GM21737 (cell line): ENCODE data around the gene ACTR3C.
A peak's percentile ranks its signal among the peaks of the same experiment; 100 is the strongest.

ENCODE experiments used
- ATAC-seq: cut with Tn5 transposase; IDR thresholded peaks from one replicate; pipeline ENCODE4 v1.9.1; 2021; ENCODE audit warnings: mild to moderate bottlenecking, moderate library complexity; ENCODE audit not compliant: unreplicated experiment

Gene ACTR3C

GRCh38 chr7:150322833-150323681, at the start of gene ACTR3C, which contains the start of gene LRRC61:
Gene ACTR3C, minus strand, starts transcription at chr7:150323545. Its CDS starts 28,249 bp downstream, at chr7:150295296.
Gene LRRC61, plus strand, starts transcription at chr7:150323355. Its CDS starts 13,507 bp downstream, at chr7:150336862.
- peak; percentile 65 for ATAC-seq

GRCh38 chr7:150372271-150373048, 49.1 kb upstream of the ACTR3C start:
- ATAC-seq, result no peak

DNA sequence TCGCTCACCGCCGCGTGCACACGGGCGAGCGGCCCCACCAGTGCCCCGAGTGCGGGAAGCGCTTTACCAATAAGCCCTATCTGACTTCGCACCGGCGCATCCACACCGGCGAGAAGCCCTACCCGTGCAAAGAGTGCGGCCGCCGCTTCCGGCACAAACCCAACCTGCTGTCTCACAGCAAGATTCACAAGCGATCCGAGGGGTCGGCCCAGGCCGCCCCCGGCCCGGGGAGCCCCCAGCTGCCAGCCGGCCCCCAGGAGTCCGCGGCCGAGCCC, 48.6 kb upstream of the ACTR3C start:
- no peak for ATAC-seq

GRCh38 chr7:150371131-150371995, 48.0 kb upstream of the ACTR3C start:
- no peak for ATAC-seq

- no peak for ATAC-seq
Observed at GRCh38 chr7:150370612-150371071, 47.3 kb upstream of the ACTR3C start.

DNA sequence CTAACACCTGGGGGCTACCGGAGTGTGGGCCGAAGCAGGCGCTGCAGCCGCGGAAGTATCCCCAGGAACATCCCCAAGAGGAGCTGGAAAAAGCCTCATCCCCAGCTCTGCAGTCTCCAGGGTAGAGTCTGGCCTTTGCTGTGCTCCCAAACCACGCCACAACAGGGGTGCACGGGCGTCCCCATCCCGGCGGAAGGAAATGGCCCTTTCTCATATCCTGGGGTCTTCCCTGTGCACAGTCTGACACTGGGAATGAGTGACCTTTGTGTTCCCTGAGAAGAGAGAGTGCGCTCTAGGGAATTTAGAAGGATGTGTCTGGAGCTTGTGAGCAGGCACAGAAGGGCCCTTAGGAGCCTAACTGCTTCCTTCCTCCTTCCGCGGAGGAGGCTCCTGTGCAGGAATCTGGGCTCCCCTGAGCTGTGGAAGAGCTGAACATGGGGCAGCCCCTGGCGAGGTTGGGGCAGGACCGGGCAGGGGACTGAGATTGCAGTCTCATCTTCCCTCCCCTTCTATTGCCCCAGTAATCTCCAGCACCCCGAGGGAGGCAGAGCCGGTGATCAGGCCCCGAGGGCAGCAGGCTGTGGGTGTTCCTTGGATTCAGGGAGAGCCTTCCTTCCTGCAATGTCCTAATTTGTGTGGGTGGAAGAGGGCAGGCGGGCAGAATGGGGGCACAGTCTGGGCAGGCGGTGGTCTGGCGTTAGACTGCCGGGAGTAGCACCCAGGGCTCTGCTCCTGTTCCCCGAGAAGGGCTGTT, 46.6 kb upstream of the ACTR3C start:
- no peak for ATAC-seq

- ATAC-seq, result peak; percentile 37
Observed at GRCh38 chr7:150368884-150369747, 45.8 kb upstream of the ACTR3C start.

- ATAC-seq, result peak; percentile 44
Observed at GRCh38 chr7:150368096-150368883, 44.9 kb upstream of the ACTR3C start, which contains the start of gene REPIN1. Gene REPIN1, plus strand, starts transcription at chr7:150368822. Its CDS starts 890 bp downstream, at chr7:150369712.

GRCh38 chr7:150367677-150368095, 44.3 kb upstream of the ACTR3C start:
- peak; percentile 23 for ATAC-seq

- ATAC-seq, result no peak
Observed at GRCh38 chr7:150365673-150366398, 42.5 kb upstream of the ACTR3C start.

- ATAC-seq, result no peak
Observed at GRCh38 chr7:150365194-150365593, 41.8 kb upstream of the ACTR3C start.

DNA sequence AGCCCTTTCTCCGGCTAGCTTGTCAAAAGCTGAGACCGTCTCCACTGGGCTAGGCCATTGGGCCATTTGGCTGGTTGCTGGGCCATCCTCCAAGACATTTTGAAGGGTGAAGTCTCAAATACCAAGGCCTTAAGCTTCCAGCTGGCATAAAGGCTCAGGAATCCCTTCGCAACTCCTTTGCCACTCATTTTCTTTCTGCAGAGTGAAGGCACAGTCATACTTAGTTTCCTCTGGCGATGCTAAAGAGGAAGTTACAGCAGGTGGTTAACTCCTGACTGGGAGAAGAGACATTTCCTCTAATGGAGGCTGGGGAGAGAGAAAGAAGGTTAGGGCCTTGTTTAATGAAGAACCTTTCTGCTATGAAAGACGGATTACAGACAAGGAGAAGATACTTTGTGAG, 40.5 kb upstream of the ACTR3C start:
- ATAC-seq, result no peak

DNA sequence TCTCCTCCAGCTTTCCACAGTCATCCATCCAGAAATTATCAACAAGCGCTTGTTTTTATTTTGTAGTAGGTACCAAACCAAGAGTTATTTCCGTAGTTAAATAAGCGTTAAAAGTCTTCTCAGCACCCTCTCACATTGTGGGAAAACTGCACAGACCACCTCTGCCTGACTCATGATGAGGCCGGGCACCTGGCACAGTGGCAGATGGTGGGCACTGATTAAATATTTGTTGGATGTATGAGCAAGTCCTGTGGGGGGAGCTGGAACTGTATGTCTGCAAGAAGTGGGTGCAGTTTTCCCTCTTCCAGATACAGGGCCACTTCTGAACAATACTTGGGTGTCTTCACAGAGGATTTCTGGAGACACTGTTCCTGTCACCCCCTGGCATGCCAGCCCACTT, 40.0 kb upstream of the ACTR3C start:
- ATAC-seq, result no peak

GRCh38 chr7:150361807-150362621, 38.7 kb upstream of the ACTR3C start:
- ATAC-seq, result no peak

DNA sequence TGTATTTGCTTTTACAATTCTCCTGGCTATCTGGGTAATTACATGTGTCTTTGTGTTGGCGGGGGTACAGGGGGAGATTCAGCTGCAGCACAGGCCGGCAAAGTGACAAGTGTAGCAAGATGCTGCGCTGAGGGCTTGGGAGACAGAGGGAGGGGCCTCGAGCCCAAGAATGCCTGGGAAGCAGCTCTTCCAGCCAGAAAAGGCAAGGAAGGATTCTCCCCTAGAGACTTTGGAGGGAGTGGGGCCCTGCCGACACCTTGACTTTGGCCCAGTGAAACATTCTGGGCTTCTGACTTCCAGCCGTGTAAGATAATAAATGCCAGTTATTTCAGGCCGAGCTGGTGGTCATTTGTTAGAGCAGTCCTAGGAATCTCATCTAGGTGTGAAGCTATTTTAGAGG, 38.1 kb upstream of the ACTR3C start:
- ATAC-seq, result no peak

DNA sequence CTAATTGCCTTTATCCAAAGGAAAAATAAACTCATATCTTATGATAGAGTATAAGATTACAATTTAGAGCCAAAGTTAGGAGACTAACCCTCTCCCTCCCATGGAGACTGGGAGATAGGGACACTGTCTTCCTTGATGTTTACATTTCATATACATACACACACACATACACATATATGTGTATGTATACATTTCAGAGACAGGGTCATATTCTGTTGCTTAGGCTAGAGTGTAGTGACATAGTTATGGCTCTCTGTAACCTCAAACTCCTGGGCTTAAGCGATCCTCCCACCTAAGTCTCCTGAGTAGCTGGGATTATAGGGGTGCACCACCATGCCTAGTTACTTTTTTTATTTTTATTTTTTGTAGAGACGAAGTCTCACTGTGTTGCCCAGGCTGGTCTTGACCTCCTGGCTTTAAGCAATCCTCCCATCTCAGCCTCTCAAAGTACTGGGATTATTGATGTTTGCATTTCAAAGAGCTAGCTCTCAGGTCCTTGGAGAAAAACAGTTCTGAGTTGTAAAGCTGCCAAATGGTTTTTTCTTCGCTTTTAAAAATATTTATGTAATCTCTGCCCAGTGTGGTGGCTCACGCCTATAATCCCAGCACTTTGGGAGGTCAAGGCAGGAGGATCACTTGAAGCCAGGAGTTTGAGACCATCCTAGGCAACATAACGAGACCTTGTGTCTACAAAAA, 37.2 kb upstream of the ACTR3C start:
- ATAC-seq, result no peak
